HG03103 (cell line): ENCODE results near the gene RALGAPA2.
"Not testable (repeated sequence)": the region's sequence is repeated elsewhere in the genome, so short reads cannot be mapped to it uniquely, and the experiment has no call there.

Experiments
- ATAC-seq: cut with Tn5 transposase; IDR thresholded peaks from one replicate; pipeline ENCODE4 v1.9.1; 2021; ENCODE audit warnings: low read depth; ENCODE audit not compliant: unreplicated experiment

The RALGAPA2 gene

DNA sequence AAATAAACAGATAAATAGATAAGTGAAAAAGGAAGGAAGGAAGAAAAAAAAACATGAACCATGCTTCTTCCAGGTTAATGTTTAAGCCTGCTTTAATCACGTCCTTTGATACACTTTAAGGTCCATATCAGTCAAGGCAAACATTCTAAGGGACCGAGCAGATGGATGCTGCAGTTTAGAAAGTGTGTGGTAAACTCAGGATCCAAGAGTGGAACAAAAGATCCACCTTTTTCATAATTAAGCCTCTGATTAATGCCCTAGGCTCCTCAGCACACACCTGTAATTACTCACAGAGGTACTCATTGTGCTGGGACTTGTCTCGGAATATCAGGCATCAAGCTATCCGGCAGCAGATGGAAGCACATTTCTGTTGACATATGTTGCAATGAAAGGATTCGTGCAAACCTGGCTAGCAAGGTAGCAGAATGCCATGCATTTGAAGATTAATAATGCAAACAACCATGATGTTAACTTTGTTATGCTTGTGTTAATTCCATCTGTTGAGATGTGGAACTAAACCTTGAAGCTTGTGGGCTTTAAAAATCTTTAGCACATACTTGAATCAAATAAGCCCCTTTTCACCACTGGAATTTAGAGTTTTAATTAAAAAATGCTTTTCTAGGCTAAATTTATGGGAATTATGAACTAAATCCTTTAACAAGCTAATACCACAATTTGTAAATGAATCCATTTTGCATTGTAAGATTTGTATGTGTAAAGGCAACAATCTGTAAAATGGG is 163.7 kb downstream of the RALGAPA2 start:
- ATAC-seq = no peak

DNA sequence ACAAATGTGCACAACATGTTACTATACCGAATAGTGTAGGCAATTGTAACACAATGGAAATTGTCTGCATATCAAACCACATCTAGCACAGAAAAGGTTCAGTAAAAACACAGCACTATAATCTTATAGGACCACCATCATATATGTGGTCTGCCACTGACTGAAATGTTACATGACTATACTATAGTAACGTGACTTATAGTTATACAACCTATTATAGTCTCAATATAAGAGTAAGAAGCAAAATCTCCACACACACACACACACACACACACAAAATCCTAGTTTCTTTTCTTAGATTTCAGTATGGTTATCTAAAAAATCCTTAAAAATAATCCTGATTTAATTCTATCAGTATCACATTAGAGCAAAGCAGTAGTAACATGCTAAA is 164.6 kb downstream of the RALGAPA2 start:
- no peak for ATAC-seq

DNA sequence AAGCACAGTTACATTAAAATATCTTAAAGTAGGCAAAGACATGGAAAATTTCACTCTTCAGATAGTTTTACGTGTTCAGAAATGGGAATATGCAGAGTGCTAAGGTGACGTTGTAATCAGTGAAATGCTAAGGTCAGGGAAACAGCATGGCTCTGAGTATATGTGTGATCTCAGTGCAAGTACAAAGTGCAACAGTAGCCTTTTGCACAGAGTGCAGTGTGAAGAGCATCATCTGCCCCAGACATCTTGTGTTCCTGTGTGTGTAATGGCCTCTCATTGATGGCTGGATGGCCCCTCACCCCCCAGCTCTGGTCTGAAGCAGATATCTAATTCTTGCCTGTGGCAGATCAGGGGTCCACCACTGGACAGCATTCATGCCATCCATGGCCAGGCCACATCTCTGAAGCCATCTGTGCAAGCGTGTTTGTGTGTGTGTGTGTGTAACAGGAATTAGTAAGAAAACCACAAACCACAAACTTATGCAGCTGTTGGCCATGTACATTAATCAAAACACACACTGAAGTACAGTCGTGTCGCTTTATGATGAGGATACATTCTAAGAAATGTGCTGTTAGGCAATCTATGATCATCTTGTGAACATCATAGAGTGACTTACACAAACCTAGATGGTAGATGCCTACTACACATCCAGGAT is 165.1 kb downstream of the RALGAPA2 start:
- ATAC-seq = no peak

DNA sequence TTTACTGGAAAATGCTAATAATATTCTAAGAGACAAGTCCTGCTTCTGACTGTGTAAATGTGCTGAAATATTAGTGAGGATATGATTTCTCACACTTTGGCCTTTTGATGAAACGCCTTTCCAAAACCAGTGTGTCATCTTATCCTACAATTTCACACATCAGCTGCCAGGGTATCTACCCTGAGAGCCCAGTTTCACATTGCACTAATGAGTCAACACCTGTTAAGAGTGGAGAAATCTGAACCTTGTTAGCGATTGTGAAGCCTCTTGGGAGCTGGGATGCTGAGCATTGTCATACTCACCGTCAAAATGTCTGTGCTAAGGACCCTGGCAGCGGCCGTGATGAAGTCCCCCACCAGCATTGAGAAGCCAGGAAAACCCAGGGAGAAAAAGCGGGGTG is 166.0 kb downstream of the RALGAPA2 start:
- ATAC-seq = no peak

DNA sequence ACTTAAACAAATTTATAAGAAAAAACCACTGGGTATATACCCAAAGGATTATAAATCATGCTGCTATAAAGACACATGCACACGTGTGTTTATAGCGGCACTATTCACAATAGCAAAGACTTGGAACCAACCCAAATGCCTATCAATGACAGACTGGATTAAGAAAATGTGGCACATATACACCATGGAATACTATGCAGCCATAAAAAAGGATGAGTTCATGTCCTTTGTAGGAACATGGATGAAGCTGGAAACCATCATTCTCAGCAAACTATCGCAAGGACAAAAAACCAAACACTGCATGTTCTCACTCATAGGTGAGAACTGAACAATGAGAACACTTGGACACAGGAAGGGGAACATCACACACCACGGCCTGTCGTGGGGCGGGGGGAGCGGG is 169.1 kb downstream of the RALGAPA2 start:
- not testable (repeated sequence) for ATAC-seq

DNA sequence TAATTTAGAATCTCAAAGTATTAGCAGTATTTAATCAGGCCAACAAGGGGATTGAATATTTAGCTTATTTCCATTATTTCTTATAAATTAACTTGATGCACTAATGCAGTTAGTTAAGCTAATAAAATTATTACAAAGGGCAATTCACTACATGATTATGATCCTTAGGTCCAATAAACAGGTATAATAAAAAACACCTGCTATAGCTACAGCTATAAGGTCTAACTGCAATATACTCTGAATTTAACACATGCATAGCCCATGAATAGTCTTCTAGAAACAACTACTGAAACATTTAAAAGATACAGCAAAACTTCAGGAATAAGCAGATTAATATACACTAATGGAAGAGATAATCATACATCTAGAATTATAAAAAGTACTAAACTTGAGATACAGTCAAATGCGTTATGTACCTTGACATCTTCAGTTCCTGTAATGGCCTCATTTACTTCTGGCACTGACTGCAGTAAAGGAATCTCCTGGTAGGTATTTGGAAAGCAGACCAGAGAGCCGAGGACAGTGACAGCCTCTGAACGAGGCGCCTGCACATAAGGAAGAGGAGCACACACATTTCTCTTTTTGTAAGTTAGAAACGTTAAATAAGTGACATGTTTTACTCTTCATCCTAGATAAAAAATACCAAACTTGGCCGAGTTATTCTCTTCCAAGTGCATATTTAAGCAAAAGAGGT is 176.1 kb downstream of the RALGAPA2 start:
- ATAC-seq = no peak

DNA sequence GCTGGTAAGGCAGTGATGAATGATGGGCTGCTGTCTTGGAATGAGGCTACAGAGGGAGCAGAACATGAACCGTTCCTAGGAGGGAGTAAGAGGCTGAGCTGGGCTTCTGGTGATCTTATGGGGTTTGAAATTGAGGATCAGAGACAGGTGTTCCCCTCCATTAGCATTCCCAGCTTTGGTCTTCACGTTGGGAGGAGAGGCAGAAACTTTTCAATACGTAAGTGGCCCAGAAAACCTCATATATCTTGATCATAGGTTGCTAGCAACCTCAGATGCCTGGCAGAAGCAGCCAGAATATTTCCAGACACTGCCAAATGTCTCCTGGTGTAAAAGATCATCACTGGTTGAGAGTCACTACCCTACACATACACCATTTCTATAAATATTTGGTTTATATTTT is 177.4 kb downstream of the RALGAPA2 start:
- no peak for ATAC-seq

DNA sequence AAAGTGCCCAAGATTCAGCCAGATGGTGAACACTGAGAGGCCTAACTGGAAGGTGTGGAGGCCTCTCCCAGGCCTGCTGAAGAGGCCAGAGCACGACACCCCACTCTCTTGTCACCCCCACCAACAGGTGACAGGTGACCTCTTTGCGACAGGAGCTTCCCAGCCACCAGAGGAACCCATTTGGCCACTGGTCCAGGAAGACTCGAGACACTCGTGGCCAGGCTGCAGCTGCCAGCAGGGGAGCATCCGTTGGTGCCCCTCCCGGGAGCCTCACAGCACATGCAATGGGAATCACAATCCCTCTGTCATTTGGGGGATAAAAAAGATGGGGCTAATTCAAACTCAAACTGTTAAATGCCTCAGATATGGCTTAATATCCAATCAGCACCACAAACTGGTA is 181.2 kb downstream of the RALGAPA2 start:
- ATAC-seq = no peak

DNA sequence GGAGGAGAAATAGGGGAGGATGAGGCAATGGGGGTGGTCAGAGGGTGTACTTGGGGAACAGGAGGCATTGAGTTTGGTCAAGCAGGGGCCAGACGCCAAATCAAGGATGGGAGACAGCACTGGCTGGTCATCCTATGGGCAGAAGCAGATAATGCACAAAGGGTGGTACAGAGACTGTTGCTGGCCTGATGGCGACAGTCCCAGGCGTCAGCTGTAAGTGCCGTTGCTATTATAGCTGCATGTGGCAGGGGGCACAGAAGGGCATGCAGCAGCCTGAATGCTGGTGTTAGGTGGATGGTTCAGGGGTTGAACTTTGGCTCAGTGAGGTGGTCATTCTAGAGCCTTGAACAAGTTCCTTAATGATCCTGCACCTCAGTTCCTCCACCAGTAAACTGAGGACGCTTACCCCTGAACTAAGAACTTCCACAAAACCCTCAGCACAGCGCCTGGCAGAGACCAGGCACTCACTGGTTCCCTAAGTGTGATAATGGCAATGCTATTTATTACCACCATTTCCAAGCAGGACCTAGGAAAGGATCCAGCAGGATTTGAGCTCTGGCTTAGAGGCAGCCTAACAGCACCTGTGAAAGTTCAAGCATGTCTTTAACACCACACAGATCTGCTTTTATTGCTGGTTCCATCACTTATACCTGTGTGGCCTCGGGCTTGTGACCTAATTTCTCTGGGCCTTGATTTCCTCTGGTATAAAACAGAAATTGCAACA is 181.9 kb downstream of the RALGAPA2 start:
- ATAC-seq = no peak

DNA sequence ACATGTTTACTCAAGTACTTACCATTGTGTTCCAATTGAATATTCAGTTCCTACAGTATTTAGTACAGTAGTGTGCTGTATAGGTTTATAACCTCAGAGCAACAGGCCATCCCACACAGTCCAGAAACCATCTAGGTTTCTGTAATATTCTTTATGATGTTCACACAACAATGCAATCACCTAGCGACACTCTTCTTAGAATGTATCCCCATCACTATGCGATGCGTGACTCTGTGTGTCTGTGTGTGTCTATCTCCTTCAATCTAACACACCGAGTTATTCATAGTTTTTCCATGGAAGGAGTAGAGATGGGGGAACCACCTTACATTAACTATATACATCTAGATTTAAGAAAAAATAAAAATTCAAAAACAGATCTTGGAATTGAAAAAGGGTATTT is 182.8 kb downstream of the RALGAPA2 start:
- no peak for ATAC-seq

DNA sequence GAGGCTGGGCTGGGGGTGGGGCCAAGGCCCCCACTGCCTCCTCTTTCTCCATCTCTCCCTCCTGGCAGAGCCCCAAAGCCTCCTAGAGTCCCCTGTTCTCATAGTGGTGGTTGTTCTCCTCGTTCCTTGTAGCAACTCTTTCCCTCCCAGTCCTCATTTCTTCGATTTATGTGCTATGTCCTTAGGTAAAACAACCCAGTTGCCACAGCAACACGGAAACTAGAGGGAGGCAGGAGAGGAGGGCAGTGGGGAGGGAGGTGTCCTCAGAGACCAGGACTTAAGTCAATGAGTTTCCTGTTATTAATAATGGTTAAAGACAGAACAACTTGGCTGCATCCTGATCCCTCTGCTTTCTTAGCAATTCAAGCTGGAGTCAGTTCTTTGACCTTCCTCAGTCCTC is 183.6 kb downstream of the RALGAPA2 start:
- ATAC-seq = no peak

DNA sequence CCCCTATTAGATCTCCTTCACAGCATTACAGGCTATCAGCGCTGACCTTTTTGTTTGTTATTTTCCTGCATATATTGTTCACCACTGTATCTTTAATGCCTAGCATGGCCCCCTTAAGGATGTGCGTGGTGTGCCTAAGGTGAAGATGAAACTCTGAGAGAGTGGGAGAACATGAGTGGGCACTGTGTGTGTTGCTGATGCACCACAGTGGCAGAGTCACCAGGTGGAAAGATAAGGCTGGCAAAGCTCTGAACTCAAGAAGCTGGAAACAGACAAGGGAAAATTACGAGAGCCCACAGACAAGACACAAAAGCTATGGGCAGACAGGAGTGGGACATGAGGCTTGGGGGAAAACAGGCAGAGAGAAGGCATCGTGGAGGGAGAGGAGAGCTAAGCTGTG is 184.8 kb downstream of the RALGAPA2 start:
- no peak for ATAC-seq

DNA sequence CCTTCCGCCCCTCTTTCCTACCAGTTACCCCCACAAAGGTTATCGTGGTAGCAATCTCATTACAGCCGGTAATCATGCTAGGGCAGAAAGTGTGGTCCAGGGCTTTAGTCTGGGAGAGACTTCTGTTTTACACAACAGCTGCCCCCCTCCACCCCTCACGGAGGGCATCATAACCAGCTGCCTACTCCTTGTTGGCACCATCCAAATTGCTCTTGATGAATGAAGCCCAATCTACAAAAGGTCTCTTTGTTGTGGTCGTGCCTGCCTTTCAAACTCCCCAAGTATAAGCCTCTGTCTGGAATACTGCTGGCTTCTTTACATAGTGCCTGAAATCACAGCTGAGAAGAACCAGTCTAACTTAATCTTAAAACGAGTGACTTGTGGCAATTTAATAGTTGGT is 186.7 kb downstream of the RALGAPA2 start:
- ATAC-seq = no peak

DNA sequence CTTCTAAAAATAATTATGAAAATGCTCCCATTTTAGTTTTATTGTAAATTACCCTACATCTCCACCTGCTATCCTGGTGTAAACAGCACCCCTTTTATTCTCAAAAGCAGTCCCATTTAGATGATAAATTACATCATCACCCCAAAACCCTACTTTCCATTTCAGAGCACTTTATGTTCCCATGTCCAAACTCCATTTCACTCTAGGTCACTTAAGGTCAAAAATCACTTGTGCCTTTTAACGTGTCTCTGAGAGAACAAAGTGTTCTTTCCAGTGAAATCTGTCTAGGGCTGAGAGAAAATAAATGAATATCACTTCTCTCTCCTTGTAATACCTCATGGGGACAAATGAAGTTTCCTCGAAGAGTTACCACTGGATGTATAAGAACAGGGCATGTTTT is 187.2 kb downstream of the RALGAPA2 start:
- ATAC-seq = no peak

DNA sequence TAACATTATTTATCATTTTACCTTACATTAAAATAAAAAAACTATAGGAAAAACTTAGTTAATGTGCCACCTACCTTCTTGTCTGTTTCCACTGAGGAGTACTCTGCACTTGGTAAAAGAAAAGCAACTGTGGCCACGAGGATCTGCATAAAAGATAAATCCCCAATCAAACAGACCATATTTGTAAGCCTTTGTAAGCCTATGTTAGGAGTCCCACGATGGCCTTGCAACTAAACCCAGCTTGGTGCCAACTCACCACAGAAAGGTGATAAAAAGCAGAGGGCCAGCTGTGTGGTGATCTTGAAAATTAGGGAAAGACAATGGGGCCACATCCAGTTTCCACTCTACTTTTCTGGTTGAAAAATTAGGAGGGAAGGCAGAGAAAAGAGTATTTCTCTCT is 187.7 kb downstream of the RALGAPA2 start:
- no peak for ATAC-seq

DNA sequence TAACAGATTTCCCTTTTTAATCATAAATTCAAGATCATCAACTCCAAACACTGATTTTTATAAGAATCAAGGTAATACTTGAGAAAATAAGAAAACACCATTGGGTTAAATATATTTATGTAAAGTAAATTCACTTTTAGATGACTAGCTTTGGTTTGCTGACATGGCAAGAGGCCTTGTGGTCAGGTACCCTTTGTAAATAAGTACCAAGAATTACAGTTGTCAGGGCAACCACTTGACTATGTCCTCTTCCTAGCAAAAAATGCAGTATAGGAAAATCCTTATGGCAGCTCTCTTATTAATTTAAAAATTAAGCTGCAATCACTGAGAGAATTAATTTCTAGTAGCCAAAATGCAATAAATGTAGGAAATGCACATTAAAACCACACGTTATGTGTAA is 190.7 kb downstream of the RALGAPA2 start:
- no peak for ATAC-seq

DNA sequence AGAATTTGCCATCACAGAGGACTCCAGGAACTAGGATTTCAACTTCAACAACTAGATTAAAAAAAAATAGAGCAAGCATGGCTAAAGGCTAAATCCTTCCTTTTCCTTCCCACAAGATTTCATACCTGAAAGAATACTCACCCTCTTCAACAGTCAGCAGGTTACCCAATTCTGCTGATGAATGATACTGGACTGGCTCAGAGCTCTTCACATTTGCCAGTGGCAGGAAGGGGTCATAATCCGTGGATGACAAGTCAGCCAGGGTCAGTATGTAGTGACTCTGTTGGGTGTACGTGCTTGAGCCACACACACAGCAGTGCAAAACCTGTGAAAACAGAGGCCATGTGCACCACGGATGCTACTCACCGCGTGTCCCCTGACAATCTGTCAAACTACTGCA is 191.7 kb downstream of the RALGAPA2 start:
- ATAC-seq = no peak

DNA sequence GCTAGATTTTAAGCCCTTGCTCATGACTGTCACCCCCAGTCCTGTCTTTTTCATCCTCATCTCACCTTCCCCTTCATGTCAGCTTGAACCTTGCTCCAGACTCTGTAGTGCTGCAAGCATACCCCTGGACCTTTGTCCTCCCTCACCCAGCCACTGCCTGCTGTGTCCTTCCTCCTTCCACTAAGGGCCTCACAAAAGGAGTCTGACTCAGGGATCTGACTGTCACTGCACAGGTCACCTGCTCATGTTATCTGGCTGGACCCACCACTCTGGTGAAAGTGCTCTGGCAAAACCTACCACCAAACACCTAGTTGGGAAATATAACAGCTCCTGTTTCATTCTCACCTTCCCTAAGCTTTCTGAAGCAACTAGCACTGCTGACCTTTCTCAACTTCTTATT is 193.2 kb downstream of the RALGAPA2 start:
- no peak for ATAC-seq

DNA sequence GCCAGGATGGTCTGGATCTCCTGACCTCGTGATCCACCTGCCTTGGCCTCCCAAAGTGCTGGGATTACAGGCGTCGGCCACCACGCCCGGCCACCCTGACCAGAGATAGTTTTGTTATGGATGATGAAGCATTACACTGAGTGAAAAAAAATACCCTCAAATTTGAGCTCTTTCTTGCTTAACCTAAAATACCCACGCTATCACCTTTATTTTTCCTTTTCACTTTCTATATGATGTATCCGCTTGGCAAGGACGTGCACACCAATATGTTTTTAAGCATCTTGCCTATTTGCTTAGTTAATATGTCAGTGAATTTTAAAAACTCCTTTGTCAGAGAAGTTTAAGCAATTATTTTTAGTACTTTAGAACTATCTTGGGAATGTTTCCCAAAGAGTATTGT is 194.2 kb downstream of the RALGAPA2 start:
- no peak for ATAC-seq

DNA sequence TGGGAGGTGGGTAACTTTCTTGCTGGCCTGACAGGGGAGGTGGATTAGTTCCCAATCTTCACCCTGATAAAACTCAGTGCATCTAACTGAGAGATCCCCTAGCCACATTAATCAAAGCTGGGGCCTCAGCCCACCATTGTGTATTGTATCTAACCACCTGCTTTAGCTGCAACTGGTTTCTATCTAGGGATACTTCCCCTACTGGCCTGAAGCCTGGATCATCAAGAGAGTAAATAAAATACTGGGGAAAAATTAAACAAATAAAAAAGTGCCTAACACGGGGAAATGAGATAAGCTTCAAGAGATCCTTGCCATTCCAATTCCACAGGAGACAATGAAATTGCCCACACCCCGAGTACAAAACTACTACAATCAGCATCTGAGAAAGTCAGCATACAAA is 195.1 kb downstream of the RALGAPA2 start:
- no peak for ATAC-seq

DNA sequence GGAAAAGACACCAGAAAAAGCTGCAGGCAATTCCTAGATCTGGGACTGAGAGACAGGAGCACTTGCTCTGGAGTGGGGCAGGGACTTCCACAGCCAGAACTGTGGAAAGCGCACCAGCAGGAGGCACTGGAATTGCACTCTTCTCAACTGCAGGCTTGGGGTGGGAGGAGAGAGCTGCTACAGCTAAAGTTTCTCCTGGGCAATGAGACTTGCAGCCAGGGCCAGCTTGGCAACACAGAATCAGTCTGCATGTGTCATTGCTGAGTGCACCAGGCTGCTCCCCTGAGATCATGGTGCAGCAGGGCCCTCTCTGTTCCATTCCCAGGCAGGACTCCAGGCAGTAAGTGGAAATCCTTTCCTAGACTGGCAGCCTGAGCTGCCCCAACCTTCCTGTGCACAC is 198.7 kb downstream of the RALGAPA2 start:
- no peak for ATAC-seq
